ENCODE measurements around the gene CCDC15.

The CCDC15 gene

GRCh38 chr11:125075900-125076317, 121.9 kb downstream of the CCDC15 start:
- H3K79me2 ChIP-seq = no peaks in the 10 kb centered on the region
- no peak overlapping the region for H3K9ac ChIP-seq
- no peak for TF ChIP-seq CTCF (IDR thresholded peaks at IDR 0.05)
- H3K27ac ChIP-seq = no peak overlapping the region
- H3K27me3 ChIP-seq (ENCODE audit: control insufficient read depth, insufficient read depth, low read length) = no peaks in the 10 kb centered on the region
- no peak overlapping the region for H2AFZ ChIP-seq
- H3K4me1 ChIP-seq = no peaks in the 10 kb centered on the region
- no peaks in the 10 kb centered on the region for H3K9me3 ChIP-seq (ENCODE audit: control insufficient read depth, low read length)
- no peak overlapping the region for H3K4me3 ChIP-seq (ENCODE audit: low read depth, low read length)
- H3K4me2 ChIP-seq (ENCODE audit: low read length) = no peak overlapping the region
- no peaks in the 10 kb centered on the region for H3K36me3 ChIP-seq (ENCODE audit: control insufficient read depth, insufficient read depth, low read length)

GRCh38 chr11:125076378-125076945, 122.5 kb downstream of the CCDC15 start:
- TF ChIP-seq CTCF (IDR thresholded peaks at IDR 0.05) = no peak
- no peaks in the 10 kb centered on the region for H3K9me3 ChIP-seq (ENCODE audit: control insufficient read depth, low read length)
- H3K4me2 ChIP-seq (ENCODE audit: low read length) = no peak overlapping the region
- H3K9ac ChIP-seq = no peak overlapping the region
- H3K4me3 ChIP-seq (ENCODE audit: low read depth, low read length) = no peak overlapping the region
- H3K36me3 ChIP-seq (ENCODE audit: control insufficient read depth, insufficient read depth, low read length) = no peaks in the 10 kb centered on the region
- H3K27ac ChIP-seq = no peak overlapping the region
- H3K27me3 ChIP-seq (ENCODE audit: control insufficient read depth, insufficient read depth, low read length) = no peaks in the 10 kb centered on the region
- no peaks in the 10 kb centered on the region for H3K4me1 ChIP-seq
- H2AFZ ChIP-seq = no peak overlapping the region
- H3K79me2 ChIP-seq = no peaks in the 10 kb centered on the region

- TF ChIP-seq CTCF (IDR thresholded peaks at IDR 0.05) = no peak
Measured at GRCh38 chr11:125078016-125078415, 124.0 kb downstream of the CCDC15 start.

GRCh38 chr11:125078516-125079140, 124.6 kb downstream of the CCDC15 start:
- Histone ChIP-seq H3K4me2 (ENCODE audit: low read length) (no peak overlapping the region), H3K79me2 (no peaks in the 10 kb centered on the region), H2AFZ (no peak overlapping the region), H3K4me1 (no peaks in the 10 kb centered on the region), H3K27ac (no peak overlapping the region), H3K9ac (no peak overlapping the region), H3K36me3 (ENCODE audit: control insufficient read depth, insufficient read depth, low read length) (no peaks in the 10 kb centered on the region), H3K27me3 (ENCODE audit: control insufficient read depth, insufficient read depth, low read length) (no peaks in the 10 kb centered on the region), H3K9me3 (ENCODE audit: control insufficient read depth, low read length) (no peaks in the 10 kb centered on the region), H3K4me3 (ENCODE audit: low read depth, low read length) (no peak overlapping the region)
- TF ChIP-seq CTCF (IDR thresholded peaks at IDR 0.05) = no peak

More at GRCh38 chr11:125078016-125078415, 124.0 kb downstream of the CCDC15 start:
- H3K27ac ChIP-seq = no peak overlapping the region
- no peaks in the 10 kb centered on the region for H3K79me2 ChIP-seq
- no peaks in the 10 kb centered on the region for H3K9me3 ChIP-seq (ENCODE audit: control insufficient read depth, low read length)
- no peak overlapping the region for H3K9ac ChIP-seq
- H3K4me2 ChIP-seq (ENCODE audit: low read length) = no peak overlapping the region
- H2AFZ ChIP-seq = no peak overlapping the region
- H3K4me1 ChIP-seq = no peaks in the 10 kb centered on the region
- H3K27me3 ChIP-seq (ENCODE audit: control insufficient read depth, insufficient read depth, low read length) = no peaks in the 10 kb centered on the region
- H3K4me3 ChIP-seq (ENCODE audit: low read depth, low read length) = no peak overlapping the region
- H3K36me3 ChIP-seq (ENCODE audit: control insufficient read depth, insufficient read depth, low read length) = no peaks in the 10 kb centered on the region
